Gastroesophageal sphincter (tissue), 4 donors: ENCODE data around the gene PTPRD. TPM values are rescaled to one million over a fixed set of nuclear protein-coding genes. Genes with fewer than 3 reads are reported as not detected.

Experiments
- ATAC-seq: fragments of 150-250 bp; one replicate; pipeline ENCODE4 v1.9.1; 2016; ENCODE audit warnings: mild to moderate bottlenecking, moderate library complexity
- H3K27ac ChIP-seq, 4 donors: fragments of 200-600 bp; sonication (generic) in 3 of 4; 1 replicate in 3 of 4; 2 replicates in 1 of 4; pipeline ENCODE4 v1.5.1; 2016 to 2019
- H3K27me3 ChIP-seq: fragments of 200-600 bp; sonication (generic); one replicate; pipeline ENCODE4 v1.5.1; 2019
- H3K36me3 ChIP-seq, 2 donors: fragments of 200-600 bp; sonication (generic); one replicate each; pipeline ENCODE4 v1.5.1; 2019; ENCODE audit warnings: control low read depth in 1 of 2
- H3K4me1 ChIP-seq, 3 donors: fragments of 200-600 bp; sonication (generic); 1 replicate in 2 of 3; 2 replicates in 1 of 3; pipeline ENCODE4 v1.5.1; 2016 to 2019; ENCODE audit warnings: control low read depth in 2 of 3
- H3K4me3 ChIP-seq, 2 donors: fragments of 200-600 bp; sonication (generic); one replicate each; pipeline ENCODE4 v1.5.1; 2019; ENCODE audit warnings: mild to moderate bottlenecking in 1 of 2, moderate library complexity in 1 of 2
- H3K9me3 ChIP-seq, 3 donors: fragments of 200-600 bp; sonication (generic); one replicate each; pipeline ENCODE4 v1.5.1; 2017 to 2019; ENCODE audit warnings: control low read depth in 2 of 3
- CTCF ChIP-seq, 4 experiments: fragments of 200-600 bp in 2 of 4; fragments of 450-650 bp in 2 of 4; sonication (generic) in 1 of 4; IDR thresholded peaks; one replicate each; pipeline ENCODE4 v1.5.1; 2017 to 2019; ENCODE audit warnings: antibody characterized with exemption in 4 of 4, mild to moderate bottlenecking in 2 of 4, moderate library complexity in 2 of 4
- EP300 ChIP-seq: sonication (generic); formaldehyde crosslinking; IDR thresholded peaks from one replicate; pipeline ENCODE4 v1.6.1; 2017; ENCODE audit warnings: antibody characterized with exemption, mild to moderate bottlenecking
- POLR2A ChIP-seq, 2 donors: fragments of 450-650 bp; IDR thresholded peaks; one replicate each; pipeline ENCODE4 v1.6.1; 2017; ENCODE audit warnings: antibody characterized with exemption in 2 of 2, mild to moderate bottlenecking in 2 of 2, moderate library complexity in 1 of 2
- POLR2AphosphoS5 ChIP-seq: sonication (generic); formaldehyde crosslinking; IDR thresholded peaks from one replicate; pipeline ENCODE4 v1.6.1; 2017; ENCODE audit warnings: antibody characterized with exemption
- WGBS, 2 donors: methylation state at CpG; one replicate each; pipeline ENCODE4 v1.1.5; 2018; ENCODE audit warnings: low coverage in 1 of 2; 5-methylcytosine and 5-hydroxymethylcytosine counted together
- total RNA-seq, 4 donors: library from RNA; depleted of rRNA; stranded (reverse); fragments of >200 nt; gene quantifications; one replicate each; pipeline ENCODE4 v1.1.0, GENCODE V29; 2016

The PTPRD gene
- total RNA-seq, 4 donors from 2014 or later: 3.5 to 53.9 (median 15.8) TPM

GRCh38 chr9:9033022-9033421 lies 1579.8 kb downstream of the PTPRD start:
- TF ChIP-seq POLR2AphosphoS5 (no peak), EP300 (no peak), CTCF (IDR thresholded peaks at IDR 0.05) (no peak), POLR2A (IDR thresholded peaks at IDR 0.05) (no peak)
- Histone ChIP-seq H3K36me3 (no peaks in the 10 kb centered on the region), H3K4me3 (no peak overlapping the region), H3K9me3 (no peaks in the 10 kb centered on the region), H3K27me3 (no peaks in the 10 kb centered on the region), H3K27ac (no peak overlapping the region), H3K4me1 (no peaks in the 10 kb centered on the region)
- no peak for ATAC-seq
- 62 to 71% methylated on average over 1 to 2 of the region's 2 CpGs for WGBS, 2 donors

- Histone ChIP-seq H3K36me3 (no peaks in the 10 kb centered on the region), H3K4me1 (no peaks in the 10 kb centered on the region), H3K27ac (no peak overlapping the region), H3K9me3 (no peaks in the 10 kb centered on the region), H3K4me3 (no peak overlapping the region), H3K27me3 (no peaks in the 10 kb centered on the region)
- TF ChIP-seq POLR2AphosphoS5 (no peak), CTCF (IDR thresholded peaks at IDR 0.05) (no peak), POLR2A (IDR thresholded peaks at IDR 0.05) (no peak), EP300 (no peak)
- 67 to 81% methylated on average over 3 of the region's 3 CpGs for WGBS, 2 donors
- ATAC-seq: no peak
Observed at GRCh38 chr9:9016597-9016996, 1596.2 kb downstream of the PTPRD start.

- no peak for ATAC-seq
- WGBS, 2 donors: 79 to 85% methylated on average over 2 to 3 of the region's 3 CpGs
Observed at GRCh38 chr9:9004810-9005209, 1608.0 kb downstream of the PTPRD start.

GRCh38 chr9:9002826-9003583 lies 1609.8 kb downstream of the PTPRD start:
- 41 to 47% methylated on average over 4 to 5 of the region's 5 CpGs for WGBS, 2 donors
- H3K27me3 ChIP-seq: no peaks in the 10 kb centered on the region
- H3K27ac ChIP-seq: no peak overlapping the region
- peaks cover 0 to 15% (median 0%) of the 10 kb centered on the region in 3 donors for H3K9me3 ChIP-seq
- no peak overlapping the region for H3K4me3 ChIP-seq
- no peaks in the 10 kb centered on the region for H3K36me3 ChIP-seq
- TF ChIP-seq EP300: no peak
- TF ChIP-seq POLR2A (IDR thresholded peaks at IDR 0.05): no peak
- no peak for TF ChIP-seq CTCF (IDR thresholded peaks at IDR 0.05)
- no peak for TF ChIP-seq POLR2AphosphoS5
- no peaks in the 10 kb centered on the region for H3K4me1 ChIP-seq
- ATAC-seq: no peak

More at GRCh38 chr9:9004810-9005209, 1608.0 kb downstream of the PTPRD start:
- Histone ChIP-seq H3K27me3 (no peaks in the 10 kb centered on the region), H3K36me3 (no peaks in the 10 kb centered on the region), H3K9me3 (no peaks in the 10 kb centered on the region), H3K4me1 (no peaks in the 10 kb centered on the region), H3K27ac (no peak overlapping the region), H3K4me3 (no peak overlapping the region)
- TF ChIP-seq CTCF (IDR thresholded peaks at IDR 0.05) (no peak), POLR2AphosphoS5 (no peak), EP300 (no peak), POLR2A (IDR thresholded peaks at IDR 0.05) (no peak)

- WGBS, 2 donors: 28 to 57% methylated on average over 2 of the region's 2 CpGs
- Histone ChIP-seq H3K9me3 (no peaks in the 10 kb centered on the region), H3K36me3 (no peaks in the 10 kb centered on the region), H3K4me1 (no peaks in the 10 kb centered on the region), H3K27me3 (no peaks in the 10 kb centered on the region), H3K4me3 (no peak overlapping the region), H3K27ac (no peak overlapping the region)
- TF ChIP-seq CTCF (IDR thresholded peaks at IDR 0.05): no peak
- no peak for TF ChIP-seq POLR2A (IDR thresholded peaks at IDR 0.05)
- ATAC-seq: no peak
Observed at GRCh38 chr9:8980496-8981013, 1632.2 kb downstream of the PTPRD start.
